SH-SY5Y (cell line): ENCODE data around the gene INSM1.

Experiments
- GATA2 ChIP-seq: IDR thresholded peaks from 2 replicates; pipeline ENCODE4 v1.6.1; 2011; ENCODE audit warnings: mild to moderate bottlenecking, low read depth, low read length
- GATA3 ChIP-seq: IDR thresholded peaks from 2 replicates; pipeline ENCODE4 v1.6.1; 2011; ENCODE audit warnings: low read depth, mild to moderate bottlenecking, low read length, moderate library complexity

DNA sequence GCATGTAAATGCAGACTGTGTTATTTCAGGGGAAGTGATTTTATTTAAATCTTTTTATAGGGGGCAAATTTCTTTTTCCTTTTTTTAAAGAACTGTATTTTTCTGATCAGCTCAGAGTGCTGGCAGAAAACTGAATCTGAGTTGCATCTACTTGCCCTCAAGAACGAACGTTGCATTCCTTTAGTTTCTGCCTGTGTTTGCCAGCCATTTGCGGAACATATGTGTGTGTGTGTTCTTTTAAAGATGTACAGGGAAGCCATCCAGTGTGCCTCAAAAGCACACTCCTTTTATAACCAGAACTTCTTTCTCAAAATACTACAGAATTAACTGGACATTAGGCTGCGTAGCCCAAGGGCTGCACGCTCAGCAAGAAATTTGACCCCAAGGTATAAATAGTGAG, 25.8 kb upstream of the INSM1 start:
- TF ChIP-seq GATA2 (no peak), GATA3 (no peak)
